ENCODE data around the gene CYP11A1. TPM values are rescaled to one million over a fixed set of nuclear protein-coding genes. Genes with fewer than 3 reads are reported as not detected.

The CYP11A1 gene
- total and polyA plus RNA-seq, 8 donors, result 2.5 to 10.2 (median 4.2) TPM; not detected in 4

DNA sequence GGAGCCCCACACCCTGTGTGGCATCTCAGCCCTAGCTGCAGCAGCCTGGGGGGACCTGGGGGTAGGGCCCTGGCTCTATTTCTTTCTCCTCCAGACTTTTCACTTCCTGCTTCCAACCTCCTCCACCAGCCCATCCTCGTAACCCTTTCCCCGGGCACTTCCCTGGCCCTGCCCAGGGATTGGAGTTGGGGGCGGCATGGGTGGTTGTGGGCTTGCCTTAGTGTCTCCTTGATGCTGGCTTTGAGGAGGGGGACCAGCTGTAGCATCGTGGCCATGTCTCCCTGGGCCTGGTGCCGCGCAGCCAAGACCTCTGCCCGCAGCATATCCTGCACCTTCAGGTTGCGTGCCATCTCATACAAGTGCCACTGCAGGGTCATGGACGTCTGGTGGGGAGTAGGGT lies 28.1 kb downstream of the CYP11A1 start:
- WGBS, 5 donors, result 89 to 96% (median 94%) methylated on average over 9 of the region's 9 CpGs
- Histone ChIP-seq H3K27ac (no peak overlapping the region), H3K36me3 (no peaks in the 10 kb centered on the region), H3K9me3 (no peaks in the 10 kb centered on the region), H3K4me3 (no peak overlapping the region), H3K4me1 (no peaks in the 10 kb centered on the region), H3K27me3 (no peaks in the 10 kb centered on the region)
- no peak for TF ChIP-seq POLR2AphosphoS5 (IDR thresholded peaks at IDR 0.05)
- TF ChIP-seq, protein P1, sequence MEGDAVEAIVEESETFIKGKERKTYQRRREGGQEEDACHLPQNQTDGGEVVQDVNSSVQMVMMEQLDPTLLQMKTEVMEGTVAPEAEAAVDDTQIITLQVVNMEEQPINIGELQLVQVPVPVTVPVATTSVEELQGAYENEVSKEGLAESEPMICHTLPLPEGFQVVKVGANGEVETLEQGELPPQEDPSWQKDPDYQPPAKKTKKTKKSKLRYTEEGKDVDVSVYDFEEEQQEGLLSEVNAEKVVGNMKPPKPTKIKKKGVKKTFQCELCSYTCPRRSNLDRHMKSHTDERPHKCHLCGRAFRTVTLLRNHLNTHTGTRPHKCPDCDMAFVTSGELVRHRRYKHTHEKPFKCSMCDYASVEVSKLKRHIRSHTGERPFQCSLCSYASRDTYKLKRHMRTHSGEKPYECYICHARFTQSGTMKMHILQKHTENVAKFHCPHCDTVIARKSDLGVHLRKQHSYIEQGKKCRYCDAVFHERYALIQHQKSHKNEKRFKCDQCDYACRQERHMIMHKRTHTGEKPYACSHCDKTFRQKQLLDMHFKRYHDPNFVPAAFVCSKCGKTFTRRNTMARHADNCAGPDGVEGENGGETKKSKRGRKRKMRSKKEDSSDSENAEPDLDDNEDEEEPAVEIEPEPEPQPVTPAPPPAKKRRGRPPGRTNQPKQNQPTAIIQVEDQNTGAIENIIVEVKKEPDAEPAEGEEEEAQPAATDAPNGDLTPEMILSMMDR (IDR thresholded peaks at IDR 0.05), result no peak
- TF ChIP-seq EP300 (IDR thresholded peaks at IDR 0.05), result no peak
- no peak for TF ChIP-seq POLR2A (IDR thresholded peaks at IDR 0.05)
- intact Hi-C loops (cut with DNase I; ENCODE audit: low total_unique reads), result no loop called here
- DNase-seq, result no peak

DNA sequence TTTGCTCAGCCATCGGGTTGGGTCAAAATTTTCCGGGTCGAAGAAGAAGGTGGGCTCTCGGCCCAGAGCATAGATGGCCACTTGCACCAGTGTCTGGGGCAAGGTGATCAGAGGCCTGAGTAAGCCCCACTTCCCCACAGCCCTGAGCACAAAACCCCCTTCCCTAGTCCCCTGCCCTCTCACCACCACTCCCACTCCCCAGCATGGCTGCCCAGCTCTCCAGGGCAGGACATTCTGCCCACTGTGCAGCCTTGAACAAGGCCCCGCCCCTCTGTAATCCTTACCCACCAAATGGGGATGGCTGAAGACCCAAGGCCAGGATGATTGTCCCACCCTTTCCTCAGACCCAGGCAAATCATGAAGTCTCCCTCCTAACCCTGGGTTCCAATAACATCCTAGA lies 28.8 kb downstream of the CYP11A1 start:
- 92 to 100% (median 93%) methylated on average over 5 of the region's 5 CpGs for WGBS, 5 donors
- Histone ChIP-seq H3K36me3 (no peaks in the 10 kb centered on the region), H3K9me3 (no peaks in the 10 kb centered on the region), H3K27ac (no peak overlapping the region), H3K4me1 (no peaks in the 10 kb centered on the region), H3K4me3 (no peak overlapping the region), H3K27me3 (no peaks in the 10 kb centered on the region)
- TF ChIP-seq EP300 (IDR thresholded peaks at IDR 0.05) (no peak), POLR2AphosphoS5 (IDR thresholded peaks at IDR 0.05) (no peak), POLR2A (IDR thresholded peaks at IDR 0.05) (no peak)
- TF ChIP-seq, protein P1 (IDR thresholded peaks at IDR 0.05), result no peak
- DNase-seq, result no peak
- intact Hi-C loops (cut with DNase I; ENCODE audit: low total_unique reads), result no loop called here

DNA sequence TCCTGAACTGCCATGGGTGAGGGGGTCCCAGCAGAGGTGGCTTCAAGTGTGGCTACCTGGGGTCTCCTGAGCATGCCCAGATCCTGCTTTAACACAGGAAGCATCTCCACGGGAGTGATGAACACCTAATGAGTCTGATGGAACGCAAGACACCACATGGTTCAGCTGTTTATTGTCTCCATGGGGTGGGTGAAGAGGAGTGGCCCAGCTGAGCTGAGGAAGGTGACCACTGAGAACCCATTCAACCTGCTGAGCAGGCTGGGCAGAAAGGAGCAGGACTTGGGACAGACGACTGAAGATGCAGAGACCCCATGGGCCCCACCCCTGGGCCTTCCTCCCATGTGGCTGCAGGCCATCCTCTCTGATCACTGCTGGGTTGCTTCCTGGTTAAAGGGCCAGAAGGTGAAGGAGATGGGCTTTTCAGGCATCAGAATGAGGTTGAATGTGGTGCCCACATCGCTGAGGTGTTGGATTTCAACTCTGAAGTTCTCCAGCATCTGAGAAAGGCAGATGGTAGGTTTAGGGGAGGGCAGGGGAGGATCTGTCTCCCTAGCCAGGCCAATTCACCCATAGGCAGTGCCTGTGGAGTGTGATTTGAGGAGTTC lies 29.7 kb downstream of the CYP11A1 start:
- DNase-seq, result no peak
- Histone ChIP-seq H3K4me3 (no peak overlapping the region), H3K27ac (no peak overlapping the region), H3K36me3 (no peaks in the 10 kb centered on the region), H3K27me3 (no peaks in the 10 kb centered on the region), H3K9me3 (no peaks in the 10 kb centered on the region), H3K4me1 (no peaks in the 10 kb centered on the region)
- 68 to 82% (median 75%) methylated on average over 3 to 4 of the region's 4 CpGs for WGBS, 5 donors
- TF ChIP-seq EP300 (IDR thresholded peaks at IDR 0.05) (no peak), POLR2A (IDR thresholded peaks at IDR 0.05) (no peak), POLR2AphosphoS5 (IDR thresholded peaks at IDR 0.05) (no peak)
- TF ChIP-seq, protein P1 (IDR thresholded peaks at IDR 0.05), result no peak
- intact Hi-C loops (cut with DNase I; ENCODE audit: low total_unique reads), result no loop called here

DNA sequence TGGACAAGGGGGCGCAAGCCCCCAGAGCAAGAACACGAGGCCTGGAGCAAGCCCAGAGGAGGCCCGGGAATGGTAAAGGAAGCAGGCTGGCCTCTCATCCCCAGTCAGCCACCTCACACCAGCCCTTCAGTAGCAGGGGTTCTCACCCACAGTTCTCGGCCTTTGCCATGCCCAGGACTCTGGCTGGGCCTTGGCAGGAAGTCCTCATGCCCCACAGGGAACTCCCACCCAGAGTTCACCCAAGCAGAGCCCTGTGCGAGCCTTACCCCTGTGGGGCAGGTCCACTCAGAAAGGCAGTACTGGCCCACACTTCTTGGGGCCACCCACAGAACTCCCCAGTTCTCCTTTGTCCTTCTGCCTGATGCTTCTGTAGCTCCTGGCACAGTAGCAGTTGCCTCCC lies 30.3 kb downstream of the CYP11A1 start:
- intact Hi-C loops (cut with DNase I; ENCODE audit: low total_unique reads), result no loop called here
- WGBS, 5 donors, result 87 to 94% (median 90%) methylated on average over 4 to 5 of the region's 5 CpGs

More for the DNA sequence above, 30.3 kb downstream of the CYP11A1 start:
- Histone ChIP-seq H3K27me3 (no peaks in the 10 kb centered on the region), H3K36me3 (no peaks in the 10 kb centered on the region), H3K27ac (no peak overlapping the region), H3K9me3 (no peaks in the 10 kb centered on the region), H3K4me1 (no peaks in the 10 kb centered on the region), H3K4me3 (no peak overlapping the region)
- TF ChIP-seq POLR2A (IDR thresholded peaks at IDR 0.05) (no peak), POLR2AphosphoS5 (IDR thresholded peaks at IDR 0.05) (no peak), EP300 (IDR thresholded peaks at IDR 0.05) (no peak)
- TF ChIP-seq, protein P1 (IDR thresholded peaks at IDR 0.05), result no peak
- DNase-seq, result no peak

Measured in stomach (tissue), 9 donors.